Activated CD4-positive, alpha-beta T cell treated with anti-CD3 and anti-CD28 coated beads, Interleukin-2, amount 10 ng/mL, durations not matched to agents 7 days and 5 days (primary cell): ENCODE measurements around the gene IFNA17. TPM values are rescaled to one million over a fixed set of nuclear protein-coding genes. Genes with fewer than 3 reads are reported as not detected.
A peak's percentile ranks its signal among the peaks of the same experiment; 100 is the strongest.

Experiments used
- CTCF ChIA-PET: fragments of 350-600 bp; sonication (Branson Sonifier 250); formaldehyde crosslinking; loops from one replicate; lab custom pipeline; 2021; ENCODE audit warnings: antibody characterized with exemption; lab: Charles Lee
- POLR2A ChIA-PET: fragments of 350-600 bp; sonication (Branson Sonifier 250); formaldehyde crosslinking; loops from one replicate; lab custom pipeline; 2021; ENCODE audit warnings: antibody characterized with exemption; lab: Charles Lee
- DNase-seq: peaks from one replicate; pipeline ENCODE4 v3.0.0-alpha.2; 2020
- H3K27ac Mint-ChIP-seq: one replicate; pipeline ENCODE4 v1.8.0; 2021; ENCODE audit warnings: mild to moderate bottlenecking, moderate library complexity, mixed read lengths
- H3K27me3 Mint-ChIP-seq: one replicate; pipeline ENCODE4 v1.8.0; 2021; ENCODE audit warnings: mixed read lengths
- H3K36me3 Mint-ChIP-seq: one replicate; pipeline ENCODE4 v1.8.0; 2021; ENCODE audit warnings: low read depth, mixed read lengths
- H3K4me1 Mint-ChIP-seq: one replicate; pipeline ENCODE4 v1.8.0; 2021; ENCODE audit warnings: mixed read lengths
- H3K4me3 Mint-ChIP-seq: one replicate; pipeline ENCODE4 v1.8.0; 2021; ENCODE audit warnings: mild to moderate bottlenecking, moderate library complexity, mixed read lengths
- H3K9me3 Mint-ChIP-seq: one replicate; pipeline ENCODE4 v1.8.0; 2021; ENCODE audit warnings: mixed read lengths
- total RNA-seq, 2 experiments: library from RNA; stranded (reverse); gene quantifications; one replicate each; pipeline ENCODE4 v1.2.3, GENCODE V29; 2021

Gene IFNA17
- not detected for total RNA-seq

- no peaks in the 10 kb centered on the region for H3K9me3 Mint-ChIP-seq
Observed at GRCh38 chr9:21228122-21228521, at the start of gene IFNA17. Gene IFNA17 (minus strand): TSS chr9:21228222. CDS start chr9:21228173, 49 bp downstream.

GRCh38 chr9:21268347-21268657, 40.3 kb upstream of the IFNA17 start:
- Mint-ChIP-seq H3K36me3 (no peaks in the 10 kb centered on the region), H3K4me1 (no peaks in the 10 kb centered on the region), H3K27me3 (peaks cover 44% of the 10 kb centered on the region), H3K4me3 (no peak overlapping the region), H3K9me3 (no peaks in the 10 kb centered on the region), H3K27ac (no peak overlapping the region)
- no peak for DNase-seq
- CTCF ChIA-PET, result no interaction called here
- POLR2A ChIA-PET, result no interaction called here

More at GRCh38 chr9:21228122-21228521, at the start of gene IFNA17:
- POLR2A ChIA-PET, result no interaction called here
- Mint-ChIP-seq H3K4me3 (no peak within 1 kb of the TSS), H3K36me3 (no peaks in the 10 kb centered on the region), H3K27me3 (peaks cover 9% of the 10 kb centered on the region), H3K27ac (no peak within 1 kb of the TSS), H3K4me1 (no peaks in the 10 kb centered on the region)
- CTCF ChIA-PET, result no interaction called here
- no peak for DNase-seq

- H3K4me3 Mint-ChIP-seq, result no peak overlapping the region
- DNase-seq, result no peak
- no peaks in the 10 kb centered on the region for H3K4me1 Mint-ChIP-seq
- H3K27me3 Mint-ChIP-seq, result peaks cover 43% of the 10 kb centered on the region
- no peaks in the 10 kb centered on the region for H3K9me3 Mint-ChIP-seq
- POLR2A ChIA-PET, result no interaction called here
- H3K36me3 Mint-ChIP-seq, result no peaks in the 10 kb centered on the region
- H3K27ac Mint-ChIP-seq, result no peak overlapping the region
- CTCF ChIA-PET, result interaction anchor here (0.5 to 1.7 kb wide), 3 partner anchors 15 to 474 kb away, joined by 3 to 6 read pairs (median 3); no protein-coding TSS in a partner anchor
Observed at GRCh38 chr9:21267485-21268346, 39.7 kb upstream of the IFNA17 start.

- ChIA-PET POLR2A (no interaction called here), CTCF (interaction anchor here (1.7 kb wide), 1 partner anchor 14 kb away, joined by 6 read pairs; no protein-coding TSS in a partner anchor)
- Mint-ChIP-seq H3K9me3 (no peaks in the 10 kb centered on the region), H3K27me3 (peaks cover 43% of the 10 kb centered on the region), H3K4me1 (no peaks in the 10 kb centered on the region), H3K36me3 (no peaks in the 10 kb centered on the region), H3K27ac (no peak overlapping the region), H3K4me3 (no peak overlapping the region)
- no peak for DNase-seq
Observed at GRCh38 chr9:21266733-21267484, 38.9 kb upstream of the IFNA17 start.

GRCh38 chr9:21265421-21266189, 37.6 kb upstream of the IFNA17 start:
- Mint-ChIP-seq H3K27me3 (peaks cover 40% of the 10 kb centered on the region), H3K4me3 (no peak overlapping the region), H3K36me3 (no peaks in the 10 kb centered on the region), H3K4me1 (no peaks in the 10 kb centered on the region), H3K27ac (no peak overlapping the region), H3K9me3 (no peaks in the 10 kb centered on the region)
- no peak for DNase-seq
- POLR2A ChIA-PET, result no interaction called here
- CTCF ChIA-PET, result interaction anchor here (1.7 kb wide), 1 partner anchor 13 kb away, joined by 6 read pairs; no protein-coding TSS in a partner anchor

GRCh38 chr9:21255538-21256212, 27.7 kb upstream of the IFNA17 start:
- no peaks in the 10 kb centered on the region for H3K9me3 Mint-ChIP-seq
- H3K4me3 Mint-ChIP-seq, result no peak overlapping the region
- no peak for DNase-seq
- H3K4me1 Mint-ChIP-seq, result peaks cover 5% of the 10 kb centered on the region
- ChIA-PET CTCF (no interaction called here), POLR2A (interaction anchor here (0.6 to 0.7 kb wide), 2 partner anchors 249 to 272 kb away, joined by 3 to 7 read pairs; no protein-coding TSS in a partner anchor)
- no peak overlapping the region for H3K27ac Mint-ChIP-seq
- no peaks in the 10 kb centered on the region for H3K36me3 Mint-ChIP-seq
- H3K27me3 Mint-ChIP-seq, result peaks cover 35% of the 10 kb centered on the region

GRCh38 chr9:21252721-21253547, 24.9 kb upstream of the IFNA17 start:
- ChIA-PET CTCF (interaction anchor here (1.0 to 1.2 kb wide), 4 partner anchors 14 to 306 kb away, joined by 3 to 6 read pairs (median 3); no protein-coding TSS in a partner anchor), POLR2A (interaction anchor here (0.7 kb wide), 1 partner anchor 58 kb away, joined by 8 read pairs; no protein-coding TSS in a partner anchor)
- DNase-seq, result peak; percentile 17
- Mint-ChIP-seq H3K36me3 (no peaks in the 10 kb centered on the region), H3K9me3 (no peaks in the 10 kb centered on the region), H3K4me1 (peaks cover 5% of the 10 kb centered on the region), H3K4me3 (no peak overlapping the region), H3K27ac (no peak overlapping the region), H3K27me3 (peaks cover 36% of the 10 kb centered on the region)

GRCh38 chr9:21251638-21252037, 23.6 kb upstream of the IFNA17 start:
- POLR2A ChIA-PET, result no interaction called here
- no peak for DNase-seq
- Mint-ChIP-seq H3K27me3 (peaks cover 30% of the 10 kb centered on the region), H3K36me3 (no peaks in the 10 kb centered on the region), H3K27ac (no peak overlapping the region), H3K4me3 (no peak overlapping the region), H3K9me3 (no peaks in the 10 kb centered on the region), H3K4me1 (peaks cover 5% of the 10 kb centered on the region)
- CTCF ChIA-PET, result interaction anchor here (1.1 kb wide), 1 partner anchor 16 kb away, joined by 3 read pairs; no protein-coding TSS in a partner anchor

GRCh38 chr9:21251190-21251589, 23.2 kb upstream of the IFNA17 start:
- H3K27me3 Mint-ChIP-seq, result peaks cover 26% of the 10 kb centered on the region
- no peak overlapping the region for H3K27ac Mint-ChIP-seq
- H3K4me3 Mint-ChIP-seq, result no peak overlapping the region
- H3K4me1 Mint-ChIP-seq, result peaks cover 5% of the 10 kb centered on the region
- DNase-seq, result no peak
- H3K9me3 Mint-ChIP-seq, result no peaks in the 10 kb centered on the region
- ChIA-PET CTCF (interaction anchor here (1.1 kb wide), 1 partner anchor 15 kb away, joined by 3 read pairs; no protein-coding TSS in a partner anchor), POLR2A (no interaction called here)
- no peaks in the 10 kb centered on the region for H3K36me3 Mint-ChIP-seq

GRCh38 chr9:21244836-21245235, 16.8 kb upstream of the IFNA17 start:
- H3K4me1 Mint-ChIP-seq, result peaks cover 5% of the 10 kb centered on the region
- ChIA-PET POLR2A (no interaction called here), CTCF (no interaction called here)
- H3K27me3 Mint-ChIP-seq, result peaks cover 31% of the 10 kb centered on the region
- H3K27ac Mint-ChIP-seq, result no peak overlapping the region
- DNase-seq, result no peak
- H3K9me3 Mint-ChIP-seq, result no peaks in the 10 kb centered on the region
- no peak overlapping the region for H3K4me3 Mint-ChIP-seq
- H3K36me3 Mint-ChIP-seq, result no peaks in the 10 kb centered on the region

- Mint-ChIP-seq H3K27ac (no peak within 1 kb of the TSS), H3K4me1 (peaks cover 13% of the 10 kb centered on the region), H3K36me3 (no peaks in the 10 kb centered on the region), H3K9me3 (no peaks in the 10 kb centered on the region), H3K27me3 (peaks cover 42% of the 10 kb centered on the region), H3K4me3 (no peak within 1 kb of the TSS)
- CTCF ChIA-PET, result no interaction called here
- POLR2A ChIA-PET, result no interaction called here
- DNase-seq, result no peak
Observed at GRCh38 chr9:21239911-21240310, 11.9 kb upstream of the IFNA17 start, which contains the start of gene IFNA14. Gene IFNA14 (minus strand): TSS chr9:21240005. CDS start chr9:21239935, 70 bp downstream.
